ENCODE data around the gene COG7.
"Not testable (repeated sequence)": the region's sequence is repeated elsewhere in the genome, so short reads cannot be mapped to it uniquely, and the experiment has no call there.

The COG7 gene

GRCh38 chr16:23452572-23453337 lies at the start of gene COG7:
TSS of gene COG7 (minus strand) at chr16:23453189. CDS start at chr16:23452994, 195 bp downstream.
- peak; percentile 78 for DNase-seq

DNA sequence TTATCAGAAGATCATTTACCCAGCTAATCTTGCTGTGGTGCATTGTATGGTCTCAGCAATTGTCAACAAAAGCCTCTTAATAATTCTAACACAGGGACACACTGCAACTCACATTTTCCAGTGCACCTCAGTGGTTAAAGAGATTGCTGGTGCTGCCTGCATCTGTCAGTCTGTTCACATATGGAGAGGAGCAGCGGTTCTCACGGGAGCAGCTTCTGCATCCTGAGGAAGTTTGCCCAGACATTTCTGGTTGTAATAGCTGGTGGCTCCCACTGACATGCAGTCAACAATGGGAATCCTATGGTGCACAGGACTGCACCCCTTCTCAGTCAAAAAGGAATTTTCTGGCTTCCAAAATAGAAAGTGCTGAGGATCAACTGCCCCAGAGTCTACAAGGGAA lies 49.5 kb upstream of the COG7 start:
- DNase-seq: no peak

DNA sequence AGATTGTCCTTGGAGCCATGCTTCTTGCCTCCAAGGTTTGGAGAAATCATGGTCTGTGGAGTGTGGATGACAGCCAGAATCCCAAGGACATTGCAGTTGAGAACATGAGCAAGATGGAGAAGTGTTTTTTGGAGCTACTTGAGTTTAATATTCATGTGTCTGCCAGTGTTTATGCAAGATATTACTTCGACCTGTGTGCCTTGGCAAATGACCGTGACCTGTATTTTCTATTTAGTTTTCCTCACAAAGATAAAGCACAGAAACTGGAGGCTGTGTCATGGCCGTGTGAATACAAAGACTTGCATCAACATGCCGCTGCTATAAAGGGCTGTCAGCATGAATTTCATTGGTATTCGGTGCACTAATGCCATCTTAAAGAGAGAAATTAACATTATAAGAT lies 48.3 kb upstream of the COG7 start:
- DNase-seq: no peak

DNA sequence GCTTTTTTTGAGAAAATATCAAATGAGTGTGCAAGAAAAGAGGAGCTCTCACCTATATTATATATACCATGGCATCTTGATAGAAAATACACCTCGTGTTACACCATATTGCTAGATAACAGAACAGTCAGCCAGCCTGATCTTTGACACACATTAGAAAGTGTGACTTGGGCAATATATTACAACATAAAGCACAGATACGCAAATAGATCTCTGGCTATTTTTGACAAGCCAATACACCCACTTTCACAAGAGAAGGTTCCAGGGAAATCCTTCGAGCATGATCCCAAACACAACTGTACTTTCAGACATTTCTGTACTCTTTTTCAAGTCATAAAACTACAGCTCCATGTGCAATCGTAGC lies 47.9 kb upstream of the COG7 start:
- DNase-seq: no peak

DNA sequence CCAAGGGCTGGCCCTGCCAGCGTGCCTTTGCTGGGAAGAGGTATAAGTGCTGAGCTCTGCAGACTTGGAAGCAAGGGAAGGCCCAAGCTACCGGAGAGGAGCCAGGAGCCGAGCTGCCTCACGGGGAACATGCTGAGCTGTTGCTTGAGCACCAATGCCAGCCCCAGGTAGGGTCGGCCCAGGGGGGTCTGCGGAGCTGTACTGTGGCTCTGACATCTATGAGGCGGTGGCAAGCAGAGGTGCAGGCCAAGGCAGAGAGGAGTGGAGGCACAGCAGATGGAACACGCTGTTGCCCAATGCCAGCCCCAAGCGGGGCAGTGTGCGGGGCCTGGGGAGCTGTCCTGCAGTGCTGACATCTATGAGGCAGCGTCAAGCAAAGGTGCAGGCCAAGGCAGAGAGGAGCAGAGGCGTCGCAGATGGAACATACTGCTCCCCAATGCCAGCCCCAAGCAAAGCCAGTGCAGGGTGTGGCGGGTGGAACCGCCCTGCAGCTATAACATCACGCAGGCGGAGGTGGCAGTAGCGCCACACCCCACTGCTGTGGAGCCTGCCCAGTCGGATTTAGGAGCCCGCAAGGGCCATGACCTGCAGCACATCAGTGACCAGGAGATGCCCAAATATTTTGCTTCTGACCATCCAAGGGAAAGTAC lies 47.3 kb upstream of the COG7 start:
- DNase-seq: no peak

GRCh38 chr16:23499801-23500200 lies 46.8 kb upstream of the COG7 start:
- no peak for DNase-seq

GRCh38 chr16:23498863-23499262 lies 45.9 kb upstream of the COG7 start:
- DNase-seq: no peak

GRCh38 chr16:23497543-23497868 lies 44.5 kb upstream of the COG7 start:
- DNase-seq: no peak

DNA sequence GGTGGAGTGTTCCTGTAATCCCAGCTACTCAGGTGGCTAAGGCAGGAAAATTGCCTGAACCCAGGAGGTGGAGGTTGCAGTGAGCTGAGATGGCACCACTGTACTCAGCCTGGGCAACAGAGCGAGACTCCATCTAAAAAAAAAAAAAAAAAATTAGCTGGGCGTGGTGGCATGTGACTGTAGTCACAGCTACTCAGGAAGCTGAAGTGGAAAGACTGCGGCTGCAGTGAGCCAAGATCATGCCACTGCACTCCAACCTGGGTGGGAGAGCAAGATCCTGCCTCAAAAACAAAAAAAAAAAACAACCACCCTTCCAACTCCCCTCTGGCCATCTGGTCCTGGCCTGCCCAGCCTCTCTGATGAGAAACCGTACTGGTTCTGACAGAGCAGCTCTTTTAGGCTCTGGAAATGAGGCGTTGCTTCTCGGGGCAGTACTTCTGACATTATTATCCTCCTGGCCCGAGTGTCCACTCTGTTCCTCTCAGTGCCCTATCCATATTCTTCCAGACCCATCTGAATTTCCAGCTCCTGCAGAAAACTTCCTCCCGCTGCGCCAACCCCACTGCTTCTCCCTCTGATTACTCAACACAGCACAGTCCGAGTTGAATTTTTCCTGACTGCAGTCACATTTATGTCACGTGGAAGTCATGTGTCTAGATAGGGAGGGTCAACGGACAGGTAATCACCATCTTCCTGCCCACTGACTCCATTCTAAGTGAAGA lies 44.0 kb upstream of the COG7 start:
- no peak for DNase-seq

DNA sequence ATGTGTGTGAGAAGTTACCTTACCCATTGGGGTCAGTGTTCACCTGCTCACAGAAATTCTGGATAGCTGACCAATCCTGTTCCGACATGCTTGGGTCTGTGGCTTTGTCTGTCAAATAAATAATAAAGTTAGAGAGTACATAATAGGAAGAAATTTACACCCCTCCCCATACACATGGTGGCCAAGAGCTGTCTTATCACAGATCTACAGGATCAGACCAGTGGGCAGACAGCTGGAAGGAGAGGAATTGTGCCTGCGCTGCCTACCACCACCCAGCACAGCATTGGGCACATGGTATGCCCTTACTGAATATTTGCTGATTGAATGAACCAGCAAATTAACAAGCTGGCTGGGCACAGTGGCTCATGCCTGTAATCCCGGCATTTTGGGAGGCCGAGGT lies 42.7 kb upstream of the COG7 start:
- DNase-seq: no peak

GRCh38 chr16:23494188-23494587 lies 41.2 kb upstream of the COG7 start:
- no peak for DNase-seq

DNA sequence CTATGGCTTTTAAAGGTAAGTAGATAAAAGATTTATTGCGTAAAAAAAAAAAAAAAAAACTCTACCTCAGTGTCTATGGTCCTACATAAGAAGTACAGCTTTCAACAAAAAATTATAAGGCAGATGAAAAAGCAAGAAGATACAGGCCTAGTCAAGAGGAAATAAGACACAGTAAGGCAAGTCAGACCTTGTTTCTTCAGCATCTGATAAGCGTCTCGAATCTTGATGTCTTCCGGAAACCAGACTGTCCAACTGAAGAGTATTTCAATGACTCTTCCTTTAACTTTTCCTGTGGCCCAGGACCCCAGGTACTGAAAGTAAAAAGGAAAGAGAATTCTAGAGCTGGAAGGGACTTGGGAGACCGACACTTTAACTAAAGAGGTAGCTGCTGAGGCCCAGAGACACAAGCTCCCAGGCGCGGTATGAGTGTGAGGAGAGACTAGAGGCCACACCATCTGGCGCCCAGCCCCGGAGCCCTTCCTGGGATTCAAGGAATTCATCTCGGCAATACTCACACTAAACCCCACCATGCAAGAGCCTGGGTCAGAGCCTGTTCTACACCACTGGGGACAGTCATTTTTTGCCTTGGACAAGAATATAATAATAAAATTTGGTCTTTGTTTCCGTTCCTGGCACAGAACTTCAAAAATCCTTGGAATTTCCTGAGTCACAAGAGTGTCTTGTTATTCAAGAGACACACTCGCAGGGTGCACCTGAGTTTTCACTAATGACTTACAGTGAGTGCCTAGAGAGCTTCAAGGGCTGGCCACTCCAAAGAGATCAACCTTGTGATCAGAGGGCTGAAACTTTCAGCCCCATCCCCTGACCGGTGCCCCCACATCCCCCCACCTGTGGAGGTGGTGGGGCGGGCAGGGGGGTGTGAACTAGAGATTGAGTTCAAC lies 38.8 kb upstream of the COG7 start:
- no peak for DNase-seq

- no peak for DNase-seq
Measured at GRCh38 chr16:23486480-23486879, 33.5 kb upstream of the COG7 start.

DNA sequence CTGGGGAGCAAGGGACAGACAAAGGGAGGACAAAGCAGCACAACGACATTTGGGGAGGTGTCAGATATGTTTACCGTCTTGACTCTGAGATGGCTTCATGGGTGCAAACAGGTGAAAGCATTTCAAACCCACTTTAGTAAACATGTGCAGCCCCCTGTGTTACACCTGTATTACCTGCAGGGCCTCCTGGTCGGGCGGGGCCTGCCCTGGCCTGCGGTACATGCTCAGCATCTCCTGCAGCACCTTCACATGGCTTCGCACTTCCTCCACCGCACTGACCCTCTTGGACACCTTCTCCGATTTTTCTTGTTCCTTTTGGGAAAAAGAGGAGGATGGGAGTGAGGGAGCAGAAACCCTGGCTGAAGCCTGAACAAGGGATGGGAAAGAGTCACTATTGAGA lies 32.9 kb upstream of the COG7 start:
- no peak for DNase-seq

DNA sequence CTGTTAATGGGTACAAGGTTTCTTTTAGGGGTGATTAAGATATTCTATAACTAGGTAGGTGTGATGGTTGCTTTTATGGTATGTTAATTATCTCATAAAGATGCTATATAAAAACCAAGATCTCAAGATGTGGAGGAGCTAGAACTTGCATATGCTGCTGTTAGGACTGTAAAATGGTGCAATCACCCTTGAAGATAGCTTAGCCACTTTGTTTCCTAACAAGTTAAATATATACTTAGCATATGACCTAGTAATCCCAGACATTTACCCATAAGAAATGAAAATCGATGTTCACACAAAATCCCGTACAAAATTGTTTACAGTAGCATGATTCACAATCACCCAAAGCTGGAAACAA lies 32.2 kb upstream of the COG7 start:
- DNase-seq: no peak

DNA sequence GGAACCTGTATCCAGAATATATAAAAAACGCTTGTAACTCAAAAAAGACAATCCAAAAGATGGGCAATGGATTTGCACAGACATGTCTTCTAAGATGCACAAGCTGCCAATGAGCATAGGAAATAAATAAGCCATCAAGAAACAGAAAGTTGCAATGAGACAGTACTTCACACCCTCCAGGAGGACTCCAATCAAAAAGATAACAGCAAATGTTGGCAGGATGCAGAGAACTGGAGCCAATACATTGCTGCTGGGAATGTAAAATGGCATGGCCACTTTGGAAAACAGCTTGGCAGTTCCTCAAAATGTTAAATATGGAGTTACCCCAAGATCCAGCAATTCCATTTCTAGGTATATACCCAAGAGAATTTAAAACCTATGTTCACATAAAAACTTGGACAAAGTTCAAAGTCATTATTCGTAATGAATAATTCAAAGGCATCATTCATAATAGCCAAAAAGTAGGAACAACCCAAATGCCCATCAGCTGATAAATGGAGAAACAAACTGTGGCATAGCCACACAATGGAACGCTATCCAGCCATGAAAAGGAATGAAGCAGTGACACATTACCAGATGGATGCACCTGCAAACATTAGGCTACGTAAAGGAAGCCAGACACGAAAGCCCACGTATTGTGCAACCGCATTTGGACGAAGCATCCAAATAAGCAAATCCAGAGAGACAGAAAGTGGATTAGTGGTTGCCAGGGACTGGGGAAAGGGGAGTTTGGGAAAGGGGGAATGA lies 31.7 kb upstream of the COG7 start:
- no peak for DNase-seq

GRCh38 chr16:23483492-23483891 lies 30.5 kb upstream of the COG7 start:
- not testable (repeated sequence) for DNase-seq

GRCh38 chr16:23482778-23483177 lies 29.8 kb upstream of the COG7 start:
- DNase-seq: no peak

DNA sequence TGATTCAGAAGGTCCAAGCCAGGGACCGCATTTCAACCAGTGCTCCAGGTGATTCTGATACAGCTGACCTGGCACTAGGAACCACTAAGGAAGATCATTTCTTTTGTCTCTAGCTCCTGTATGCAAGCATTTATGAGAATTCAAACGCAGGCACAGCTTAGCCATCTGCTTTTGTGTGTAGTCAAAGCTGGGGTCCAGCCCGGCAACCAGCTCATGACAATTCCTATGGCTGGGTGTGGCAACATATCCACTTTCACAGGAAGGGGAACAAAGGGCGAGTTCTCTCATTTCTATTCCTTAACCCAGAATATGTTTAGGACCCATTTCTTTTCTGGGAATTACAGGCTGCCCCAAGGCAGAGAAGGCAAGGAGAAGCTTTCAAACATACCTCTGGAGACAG lies 27.3 kb upstream of the COG7 start:
- DNase-seq: no peak

DNA sequence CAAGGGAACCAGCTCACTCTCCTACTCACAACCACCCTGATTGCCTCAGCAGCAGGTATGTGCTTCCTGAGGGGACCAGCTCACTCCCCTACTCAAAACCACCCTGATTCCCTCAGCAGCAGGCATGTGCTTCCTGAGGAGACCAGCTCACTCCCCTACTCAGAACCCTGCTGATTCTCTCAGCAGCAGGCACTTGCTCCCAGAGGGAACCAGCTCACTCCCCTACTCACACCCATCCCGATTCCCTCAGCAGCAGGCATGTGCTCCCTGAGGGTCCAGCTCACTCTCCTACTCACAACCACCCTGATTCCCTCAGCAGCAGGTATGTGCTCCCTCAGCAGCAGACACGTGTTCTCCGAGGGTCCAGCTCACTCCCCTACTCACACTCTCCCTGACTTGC lies 26.1 kb upstream of the COG7 start:
- DNase-seq: no peak

GRCh38 chr16:23478566-23478965 lies 25.6 kb upstream of the COG7 start:
- DNase-seq: no peak

- no peak for DNase-seq
Measured at GRCh38 chr16:23476289-23476688, 23.3 kb upstream of the COG7 start.

- peak; percentile 67 for DNase-seq
Measured at GRCh38 chr16:23469814-23470213, 16.8 kb upstream of the COG7 start.

Data from NCI-H2029 (cell line).